Stimulated activated naive CD4-positive, alpha-beta T cell treated with Interleukin-2 at 50 U/mL for 16 hours (primary cell): ENCODE measurements around the gene IQGAP2.
"Not testable (repeated sequence)": the region's sequence is repeated elsewhere in the genome, so short reads cannot be mapped to it uniquely, and the experiment has no call there.

Experiments used
- DNase-seq: peaks from one replicate; lab custom pipeline; 2025; lab: John Stamatoyannopoulos, UW

IQGAP2 gene

DNA sequence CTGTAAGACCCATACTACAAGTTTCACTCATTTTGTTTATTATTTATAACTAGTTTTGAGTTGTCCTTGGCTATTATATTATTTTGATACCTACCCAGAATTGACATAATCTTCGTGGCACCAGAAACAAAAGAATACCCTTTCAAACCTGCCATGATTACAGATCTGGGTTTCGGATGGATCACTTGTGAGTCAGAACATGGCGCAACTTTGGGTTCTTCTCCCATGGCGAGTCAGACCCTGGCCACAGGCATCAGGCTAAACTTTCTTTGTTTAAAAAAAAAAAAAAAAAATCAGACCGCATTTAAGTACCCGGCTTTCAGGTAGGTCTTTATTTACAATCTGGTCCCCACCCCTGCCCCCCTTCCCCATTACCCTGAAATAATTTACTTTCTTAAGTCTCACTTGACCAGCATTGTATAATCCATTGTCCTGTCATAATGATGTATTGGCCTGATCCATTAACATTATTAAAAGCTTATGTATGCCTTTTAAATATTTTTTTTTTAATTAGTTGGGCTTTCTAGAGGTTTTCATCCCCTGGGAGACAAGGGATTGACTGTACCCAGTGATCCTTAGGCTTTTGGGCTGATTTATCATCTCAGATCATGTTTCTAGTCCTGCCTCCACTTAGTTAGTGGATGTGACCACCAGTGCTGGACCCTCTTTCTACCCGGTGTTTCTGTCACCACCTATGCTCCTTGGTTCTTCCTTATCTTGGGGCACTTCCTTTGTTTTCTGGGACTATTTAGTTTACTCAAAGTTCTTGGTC lies 176.3 kb downstream of the IQGAP2 start:
- no peak for DNase-seq

DNA sequence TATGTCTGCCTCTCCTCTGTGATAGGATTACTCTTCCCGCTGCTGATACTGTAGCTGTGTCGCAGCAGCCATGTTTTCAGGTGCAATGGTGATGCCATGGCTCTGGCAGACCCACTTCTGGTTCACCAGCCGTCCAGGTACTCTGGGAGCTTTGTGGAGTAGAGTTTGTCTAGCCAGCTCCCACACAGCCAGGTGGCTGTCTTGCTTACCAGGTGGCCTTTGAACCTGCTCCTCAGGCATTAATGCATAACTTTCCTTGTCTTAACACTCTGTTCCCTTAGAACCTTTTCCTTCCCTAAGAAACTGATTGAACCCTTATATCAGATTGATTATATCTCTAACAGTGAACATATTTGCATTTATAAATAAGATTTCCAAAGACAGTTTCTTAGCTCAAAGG lies 177.9 kb downstream of the IQGAP2 start:
- no peak for DNase-seq

DNA sequence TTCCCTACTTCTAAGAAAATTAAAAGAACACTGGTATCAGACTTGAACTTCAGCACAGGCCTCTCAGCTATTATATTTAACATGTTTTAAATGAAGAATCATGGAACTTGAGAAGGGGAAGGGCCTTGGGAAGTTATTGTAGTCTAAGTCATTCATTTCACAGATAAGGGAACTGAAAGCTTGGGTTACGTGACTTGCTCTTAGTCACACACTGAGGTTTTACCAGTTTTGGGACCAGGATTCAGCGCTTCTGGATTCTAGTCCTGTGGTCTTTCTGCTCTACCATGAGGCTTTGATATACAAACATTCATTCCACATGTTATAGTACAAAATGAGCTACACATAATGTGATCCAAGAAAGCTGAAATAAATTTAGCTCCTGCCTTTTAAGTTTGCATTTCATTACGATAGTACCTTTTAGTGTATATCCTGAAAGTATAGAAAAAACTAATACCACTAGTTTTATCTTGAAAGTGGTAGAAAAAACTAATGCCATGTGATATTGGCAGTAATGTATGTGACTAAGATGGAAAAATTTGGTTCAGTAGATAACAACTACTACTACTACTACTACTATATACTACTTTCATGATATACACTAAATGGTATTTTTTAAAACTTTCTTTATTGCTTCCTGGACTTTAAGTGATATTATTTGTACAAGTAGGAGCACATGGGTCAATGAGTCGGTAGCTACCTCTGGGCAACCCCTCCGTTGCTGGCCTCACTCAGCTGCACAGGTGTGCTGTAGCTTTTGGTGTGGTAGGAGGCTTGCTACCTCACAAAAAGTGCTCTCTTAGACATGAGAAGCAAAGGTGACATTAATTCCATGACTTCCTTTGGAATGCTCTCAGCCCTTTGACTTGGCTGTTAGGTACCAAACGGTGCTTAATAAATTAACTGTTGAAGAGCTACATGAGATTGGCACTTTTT lies 179.4 kb downstream of the IQGAP2 start:
- DNase-seq, result no peak

DNA sequence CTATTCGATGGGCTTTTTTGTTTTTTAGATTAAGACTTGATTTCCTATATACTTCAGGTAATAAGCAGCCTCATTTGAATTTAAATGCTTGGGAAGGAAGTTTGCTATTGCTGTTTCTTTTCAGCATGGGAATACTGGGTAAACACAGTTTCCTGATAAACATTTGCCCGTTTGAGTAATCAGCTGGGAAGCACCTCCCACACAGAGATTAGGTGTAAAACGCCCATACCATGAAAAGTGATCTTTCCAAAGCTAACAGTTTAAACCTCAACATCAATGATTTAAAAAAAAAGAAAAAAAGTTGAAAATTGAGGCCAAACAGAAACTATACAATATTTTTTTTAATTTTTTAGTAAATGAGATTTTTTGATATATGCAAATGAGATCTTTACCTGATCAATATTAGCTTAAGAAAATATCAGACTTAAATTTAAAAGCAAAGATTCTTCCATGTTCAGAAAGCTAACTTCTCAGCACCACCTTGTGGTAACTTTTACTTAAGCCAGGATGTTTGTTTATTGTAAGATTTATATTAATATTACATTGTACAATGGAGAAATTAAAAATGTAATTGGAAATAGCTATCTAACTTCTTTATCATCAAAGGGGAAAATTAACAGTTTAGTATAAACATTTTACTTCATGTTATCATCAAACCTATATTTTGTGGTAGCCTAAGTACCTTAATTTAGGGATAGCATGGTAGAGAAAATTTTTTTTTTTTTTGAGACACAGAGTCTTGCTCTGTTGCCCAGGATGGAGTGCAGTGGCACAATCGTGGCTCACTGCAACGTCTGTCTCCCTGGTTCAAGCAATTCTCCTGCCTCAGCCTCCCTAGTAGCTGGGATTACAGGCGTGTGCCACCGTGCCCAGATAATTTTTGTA lies 180.3 kb downstream of the IQGAP2 start:
- no peak for DNase-seq

DNA sequence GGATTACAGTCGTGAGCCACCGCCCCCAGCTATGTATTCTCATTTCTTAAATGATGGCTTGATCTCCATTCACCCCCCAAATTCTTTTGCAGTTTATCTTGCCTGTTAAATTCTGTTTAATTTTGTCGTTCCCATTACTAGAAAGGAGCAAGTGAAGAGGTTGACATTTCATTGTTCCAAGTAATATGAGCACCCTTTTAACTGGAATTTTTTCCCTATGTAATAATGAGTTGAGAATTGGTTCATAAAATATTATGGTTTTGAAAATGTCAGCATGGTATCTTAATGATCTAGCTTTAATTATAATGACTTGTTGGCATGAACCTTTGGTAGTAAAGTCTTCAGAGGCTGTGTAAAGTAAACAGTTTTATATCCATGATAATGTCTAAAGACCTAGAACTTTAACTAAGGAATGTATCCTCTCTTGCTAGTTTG lies 182.7 kb downstream of the IQGAP2 start:
- DNase-seq, result no peak

DNA sequence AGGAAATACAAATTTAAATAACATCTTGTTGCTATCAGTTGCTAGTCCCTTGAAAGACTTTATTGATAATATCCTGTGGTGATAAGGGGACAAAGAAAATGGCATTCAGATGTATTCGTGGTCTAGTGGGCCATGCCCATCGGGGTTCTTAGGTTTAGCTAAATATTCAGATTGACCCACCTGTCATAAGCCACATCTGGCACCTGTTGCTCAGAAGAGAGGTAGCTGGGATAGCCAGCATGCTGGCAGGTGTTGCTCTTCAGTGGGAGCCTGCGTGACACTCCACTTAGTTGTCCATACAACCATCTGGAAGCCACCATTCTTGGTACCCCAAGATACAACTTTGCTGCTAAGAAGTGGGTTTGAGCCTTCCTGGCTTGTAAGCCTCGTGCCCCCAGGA lies 183.4 kb downstream of the IQGAP2 start:
- no peak for DNase-seq

DNA sequence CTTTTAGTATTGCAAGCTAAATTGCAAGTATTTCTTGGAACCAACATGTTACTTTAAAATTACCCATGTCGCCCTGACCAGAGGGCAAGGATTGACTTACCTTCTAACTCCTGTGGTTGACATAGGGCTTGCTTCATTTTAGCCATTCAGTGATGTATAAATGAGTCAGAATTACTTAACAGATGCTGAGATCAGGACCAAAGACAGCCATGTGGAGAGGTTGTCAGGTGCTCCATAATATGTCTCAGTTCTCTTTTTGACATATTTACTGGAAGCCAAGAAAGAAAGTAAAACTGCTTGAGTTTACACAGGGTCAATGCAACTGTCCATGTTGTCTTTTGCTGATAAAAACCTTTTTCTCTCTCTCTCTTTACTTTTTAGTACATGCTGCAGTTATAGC lies 186.9 kb downstream of the IQGAP2 start:
- no peak for DNase-seq

DNA sequence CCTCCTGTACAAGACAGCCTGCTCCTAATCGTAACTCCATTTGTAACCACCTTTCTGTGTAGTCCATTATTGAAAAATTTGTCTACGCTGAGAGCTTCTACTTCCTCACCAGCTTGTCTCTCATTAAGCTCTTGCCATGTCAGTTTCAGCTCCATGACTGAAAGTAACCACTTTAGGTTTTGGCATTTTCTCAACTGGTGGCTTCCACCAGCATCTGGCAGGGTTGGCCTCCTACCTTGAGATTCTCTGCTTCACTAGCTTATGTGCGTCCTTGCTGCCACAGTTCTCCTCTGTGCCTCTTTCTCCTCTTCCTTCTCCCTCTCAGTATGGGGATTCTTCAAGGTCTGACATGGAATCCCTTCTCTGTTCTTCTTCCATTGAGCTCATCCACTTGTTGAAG lies 188.3 kb downstream of the IQGAP2 start:
- DNase-seq, result no peak

DNA sequence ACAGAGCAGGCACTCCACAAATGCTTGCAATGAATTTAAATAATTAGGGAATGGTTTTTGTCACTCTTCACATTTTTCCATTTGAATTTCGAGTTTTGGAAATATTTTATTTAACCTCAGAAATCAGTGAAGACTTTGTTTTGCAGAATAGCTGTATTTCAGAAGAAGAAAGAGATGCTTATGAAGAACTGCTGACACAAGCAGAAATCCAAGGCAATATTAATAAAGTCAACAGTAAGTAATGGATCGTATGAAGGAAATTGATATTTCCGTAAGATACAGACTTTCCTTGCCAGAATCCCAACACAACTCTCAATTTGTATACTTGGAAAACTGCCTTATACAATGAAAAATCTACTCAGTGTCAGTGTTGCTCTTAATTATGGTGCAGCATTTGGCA lies 189.6 kb downstream of the IQGAP2 start:
- DNase-seq, result no peak

DNA sequence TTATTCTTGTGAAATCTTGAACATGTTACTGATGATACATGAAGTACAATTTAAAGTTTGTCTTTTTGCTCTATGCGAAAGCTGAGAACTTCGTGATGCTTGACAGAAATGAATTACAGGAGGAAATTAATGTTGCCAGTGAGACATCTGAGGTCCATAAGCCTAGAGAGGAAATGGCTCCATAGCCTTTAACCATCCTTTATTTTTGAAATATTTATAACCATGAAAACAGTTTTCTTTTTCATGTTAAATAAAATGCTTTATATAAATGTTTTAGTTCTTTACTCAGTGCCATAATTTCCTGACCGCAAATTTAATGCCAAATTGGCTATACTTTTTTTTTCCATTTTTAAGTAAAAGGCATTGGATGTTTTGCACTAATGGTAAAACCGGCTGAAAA lies 191.0 kb downstream of the IQGAP2 start:
- DNase-seq, result no peak

DNA sequence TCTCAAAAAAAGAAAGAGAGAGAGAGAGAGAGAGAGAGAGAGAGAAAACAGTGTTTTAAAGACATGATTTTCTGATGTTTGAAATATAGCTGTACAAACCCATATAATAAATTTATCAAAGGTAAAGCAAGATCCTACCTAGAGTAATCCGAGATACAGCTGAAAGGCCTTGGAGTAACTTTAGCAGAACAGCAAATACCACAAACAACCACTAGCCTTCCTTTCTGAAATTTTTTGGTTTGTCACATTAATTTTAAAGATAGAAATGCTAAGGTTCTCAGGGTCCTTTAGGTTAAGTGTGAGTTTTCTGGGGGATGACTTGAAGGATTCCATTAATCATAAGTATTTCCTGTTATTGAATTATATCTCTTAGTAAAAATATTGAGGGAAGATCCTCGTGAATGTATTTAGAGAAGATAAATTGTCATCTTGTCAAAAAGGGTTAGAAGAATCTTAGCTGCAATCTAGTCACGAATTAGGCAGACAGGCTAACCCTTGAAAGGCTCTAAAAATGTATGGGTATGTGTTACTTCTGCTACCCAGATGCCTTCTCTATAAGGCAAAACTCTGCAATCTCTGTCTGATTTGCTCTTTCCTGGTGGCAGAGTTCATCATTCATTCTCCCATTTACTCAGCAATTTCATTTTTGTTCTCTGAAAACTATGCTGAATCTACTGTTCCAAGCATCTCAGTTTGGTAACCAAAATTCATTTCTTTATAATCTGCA lies 192.8 kb downstream of the IQGAP2 start:
- no peak for DNase-seq

DNA sequence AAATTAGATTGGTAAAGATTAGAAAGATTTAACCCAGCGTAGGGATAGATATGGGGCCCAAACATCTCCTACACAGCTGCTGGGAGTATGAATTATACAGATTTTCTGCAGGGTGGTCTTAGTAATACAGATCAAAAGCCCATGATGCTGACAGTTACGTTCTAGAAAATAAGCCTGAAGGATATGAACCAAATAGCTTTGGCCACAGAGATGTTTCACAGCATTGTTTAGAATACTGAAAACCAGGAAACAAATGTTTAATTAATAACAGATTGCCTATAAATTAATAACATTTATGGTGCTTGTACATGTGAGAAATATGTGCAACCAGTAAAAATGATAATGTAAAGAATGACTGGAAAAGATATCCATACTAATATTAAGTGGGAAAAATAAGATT lies 195.4 kb downstream of the IQGAP2 start:
- no peak for DNase-seq

DNA sequence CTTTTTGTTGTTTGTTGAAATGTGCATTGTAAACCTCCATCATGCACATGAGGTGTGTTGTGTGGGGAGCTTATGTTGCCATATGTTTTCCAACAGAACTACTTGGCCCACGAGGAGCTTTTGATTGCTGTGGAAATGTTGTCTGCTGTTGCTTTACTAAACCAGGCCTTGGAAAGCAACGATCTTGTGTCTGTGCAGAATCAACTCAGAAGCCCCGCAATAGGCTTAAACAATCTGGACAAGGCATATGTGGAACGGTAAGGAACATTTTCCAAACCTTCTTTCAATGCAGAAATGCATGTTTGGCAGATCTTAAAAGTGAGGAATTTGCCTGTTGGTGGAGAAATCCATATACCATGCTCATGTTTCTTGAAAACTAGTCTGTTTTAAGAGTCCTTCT lies 197.6 kb downstream of the IQGAP2 start:
- DNase-seq, result no peak

DNA sequence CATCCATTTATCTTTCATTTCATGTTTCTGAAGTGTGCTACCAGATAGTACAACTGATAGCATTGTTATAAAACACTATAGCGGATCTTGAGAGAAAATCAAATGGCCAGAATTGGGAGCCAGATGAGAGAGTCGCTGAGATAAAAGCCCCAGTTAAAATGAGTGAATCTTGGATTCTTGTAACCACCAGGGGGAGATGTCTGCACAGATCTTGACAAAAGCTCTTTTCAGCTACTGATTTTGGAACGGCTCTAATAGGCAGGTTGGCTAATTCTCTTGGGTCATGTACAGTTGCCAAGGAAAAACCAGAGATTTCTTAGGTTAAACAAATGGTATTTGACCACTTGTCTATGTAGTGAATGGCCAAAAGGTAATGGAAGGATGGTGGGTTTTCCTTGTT lies 198.4 kb downstream of the IQGAP2 start:
- DNase-seq, result no peak

DNA sequence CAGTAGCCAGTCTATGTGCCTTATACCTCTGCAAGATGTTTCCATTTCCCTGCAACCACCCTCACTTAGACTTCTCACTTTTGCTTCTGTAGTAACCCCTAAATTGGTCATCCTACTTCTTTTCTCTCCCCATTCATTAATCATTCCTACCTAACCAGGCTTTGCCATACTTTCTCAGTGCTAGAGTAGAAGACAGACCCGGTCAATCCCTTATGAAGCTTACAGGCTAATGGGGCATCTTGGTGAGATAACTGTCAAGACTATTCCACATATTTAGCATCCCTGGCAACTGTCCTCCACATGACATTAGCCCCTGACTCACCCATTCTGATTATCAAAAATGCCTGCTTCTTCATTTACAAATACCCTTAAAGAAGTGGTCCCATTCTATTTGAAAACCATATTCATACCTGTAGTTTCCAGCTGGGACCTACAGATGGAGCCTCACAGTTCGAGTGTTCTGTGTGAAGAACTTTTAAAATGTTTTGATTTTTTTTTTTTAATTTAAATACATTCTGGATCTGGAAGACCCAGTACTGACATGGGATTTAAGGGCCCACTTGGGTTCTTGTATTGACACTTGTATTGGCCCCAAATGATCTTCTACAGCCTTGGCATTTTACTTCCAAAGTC lies 199.1 kb downstream of the IQGAP2 start:
- no peak for DNase-seq

DNA sequence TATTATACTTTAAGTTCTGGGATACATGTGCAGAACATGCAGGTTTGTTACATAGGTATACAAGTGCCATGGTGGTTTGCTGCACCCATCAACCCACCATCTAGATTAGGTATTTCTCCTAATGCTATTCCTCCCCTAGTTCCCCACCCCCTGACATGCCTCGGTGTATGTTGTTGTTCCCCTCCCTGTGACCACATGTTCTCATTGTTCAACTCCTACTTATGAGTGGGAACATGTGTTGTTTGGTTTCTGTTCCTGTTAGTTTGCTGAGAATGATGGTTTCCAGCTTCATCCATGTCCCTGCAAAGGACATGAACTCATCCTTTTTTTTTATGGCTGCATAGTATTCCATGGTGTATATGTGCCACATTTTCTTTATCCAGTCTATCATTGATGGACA lies 200.9 kb downstream of the IQGAP2 start:
- not testable (repeated sequence) for DNase-seq

DNA sequence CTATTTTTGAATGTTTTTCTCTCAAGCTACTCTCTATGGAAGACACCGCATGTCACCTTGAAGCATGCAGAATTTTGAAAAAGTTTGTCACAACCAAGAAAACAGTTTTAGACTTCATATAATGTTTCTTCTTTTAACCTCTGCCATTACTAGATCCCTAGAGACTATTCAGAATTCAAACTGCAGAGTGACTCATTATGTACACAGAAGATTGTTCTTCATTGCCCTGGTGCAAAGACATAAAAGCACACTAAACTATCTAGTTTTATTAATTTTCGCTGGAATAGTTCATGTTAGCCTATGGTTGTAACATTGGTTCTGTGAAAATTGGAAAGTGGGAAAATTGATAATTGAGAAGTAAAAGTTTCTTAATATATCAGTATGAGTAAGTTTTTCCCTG lies 201.8 kb downstream of the IQGAP2 start:
- no peak for DNase-seq

DNA sequence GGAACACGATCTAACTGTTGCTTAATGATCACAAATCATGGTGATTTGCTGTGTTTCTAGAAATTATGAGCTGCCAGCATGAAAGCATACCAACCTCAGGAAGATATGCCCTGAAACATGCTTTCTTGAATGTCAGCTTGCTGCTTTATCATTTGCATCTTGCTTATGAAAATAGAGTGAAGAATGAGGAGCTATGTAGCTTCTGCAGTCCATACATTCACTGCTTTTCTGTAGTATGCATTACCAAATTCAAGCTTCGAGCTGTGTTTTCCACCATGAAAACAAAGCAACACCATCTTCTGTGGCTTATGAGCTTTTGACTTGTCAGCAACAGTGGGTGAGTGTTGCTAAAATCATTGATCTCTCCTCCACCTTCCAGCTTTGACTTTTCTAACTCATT lies 203.6 kb downstream of the IQGAP2 start:
- DNase-seq, result no peak

DNA sequence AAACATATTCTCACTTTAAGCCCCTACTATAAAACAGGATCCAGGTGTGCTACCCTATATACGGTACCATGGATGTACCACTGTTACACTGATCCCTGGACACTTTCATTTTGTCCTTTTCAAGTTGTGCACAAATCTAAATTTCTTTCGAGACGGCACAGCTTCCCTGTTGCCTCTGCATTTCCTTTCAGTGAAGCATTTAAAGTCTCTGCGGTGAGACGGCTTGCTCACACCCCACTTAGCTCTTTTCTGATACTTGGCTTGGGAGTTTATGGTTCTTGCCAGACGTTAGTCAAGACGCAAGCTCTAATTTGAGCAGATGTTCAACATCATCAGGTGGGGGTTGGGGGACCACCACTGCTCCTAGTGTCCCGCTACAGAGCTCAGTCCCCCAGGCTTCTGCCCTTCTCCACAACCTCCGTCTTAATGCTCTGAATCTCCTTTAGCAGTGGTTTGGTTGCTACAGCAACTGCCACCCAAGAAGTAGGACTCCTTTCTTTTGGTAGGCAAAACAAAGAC lies 204.3 kb downstream of the IQGAP2 start:
- DNase-seq, result no peak

DNA sequence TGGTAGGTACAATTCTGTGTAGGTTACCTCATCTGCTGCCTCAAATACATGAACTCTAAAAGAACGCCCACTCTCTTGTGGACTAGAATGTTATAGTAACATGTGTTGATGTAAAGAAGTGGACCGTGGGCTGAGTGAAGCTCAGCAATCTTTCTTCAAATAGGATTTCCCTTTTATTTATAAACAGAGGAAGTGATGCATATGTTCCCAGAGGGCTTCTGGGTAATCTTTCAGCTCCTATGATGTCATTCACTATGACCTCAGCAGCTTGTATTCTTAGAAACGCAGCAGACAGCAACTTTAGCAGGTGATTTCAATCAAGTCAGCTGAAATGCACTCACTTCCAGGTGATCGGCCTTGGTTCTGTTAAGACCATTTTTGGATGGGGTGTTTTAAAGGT lies 205.7 kb downstream of the IQGAP2 start:
- no peak for DNase-seq

DNA sequence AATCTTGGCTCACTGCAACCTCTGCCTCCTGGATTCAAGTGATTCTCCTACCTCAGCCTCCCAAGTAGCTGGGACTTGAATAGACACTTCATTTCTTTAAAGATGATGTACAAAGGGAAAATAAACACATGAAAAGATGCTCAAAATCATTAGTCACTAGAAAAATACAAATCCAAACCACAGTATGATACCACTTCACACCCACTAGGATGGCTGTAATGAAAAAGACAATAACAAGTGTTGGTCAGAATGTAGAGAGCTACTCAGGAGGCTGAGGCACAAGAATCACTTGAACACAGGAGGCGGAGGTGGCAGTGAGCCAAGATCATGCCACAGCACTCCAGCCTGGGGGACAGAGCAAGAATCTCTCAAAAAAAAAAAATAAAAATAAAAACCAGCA lies 207.1 kb downstream of the IQGAP2 start:
- no peak for DNase-seq
